ENCODE results near the gene LRG1.

- TF ChIP-seq CTCF (IDR thresholded peaks at IDR 0.05) (no peak), ZFX (IDR thresholded peaks at IDR 0.05; ENCODE audit: borderline replicate concordance) (no peak)
Observed at GRCh38 chr19:4499318-4499717, 40.5 kb downstream of the LRG1 start.
